ENCODE data around the gene LSMEM2. TPM values are rescaled to one million over a fixed set of nuclear protein-coding genes. Genes with fewer than 3 reads are reported as not detected.
A peak's percentile ranks its signal among the peaks of the same experiment; 100 is the strongest.

Gene LSMEM2
- total and polyA plus RNA-seq, 2 of the 8 experiments (the other 6 are each of a cell fraction or from before 2014, with no cell fraction given) = 0.58 to 0.68 TPM

DNA sequence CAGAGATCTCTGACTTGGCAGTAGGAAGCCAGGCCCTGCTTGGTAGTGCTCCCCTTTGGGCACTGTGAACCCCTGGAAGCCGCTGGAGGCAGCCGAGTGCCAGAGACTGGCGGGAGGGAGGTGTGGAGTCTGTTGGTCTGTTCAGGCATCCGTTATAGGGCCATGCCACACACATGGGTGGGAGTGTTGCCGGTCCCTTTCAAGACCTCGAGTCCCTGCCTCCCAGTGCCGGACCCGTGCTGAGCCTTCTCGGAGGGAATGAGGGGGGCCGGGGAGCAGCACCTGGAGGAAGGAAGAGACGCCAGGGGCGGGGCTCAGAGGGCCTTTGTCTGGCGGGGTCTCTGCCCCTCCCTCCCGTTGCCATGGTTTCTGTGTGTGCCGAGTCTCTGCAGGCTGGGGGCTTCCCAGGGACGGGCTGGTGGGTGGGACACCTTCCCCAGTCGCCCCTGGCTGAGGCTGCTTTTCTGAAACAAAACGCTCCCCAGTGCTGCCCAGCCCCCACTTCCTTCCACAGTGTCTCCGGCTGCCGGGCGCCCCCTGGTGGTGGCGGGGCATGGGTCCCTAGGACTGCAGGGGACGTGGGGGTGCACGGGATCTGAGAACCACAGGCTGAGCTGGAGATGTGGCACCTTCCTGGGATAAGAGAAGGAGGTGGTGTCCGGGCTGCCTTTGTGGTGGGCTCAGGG is 32.9 kb upstream of the LSMEM2 start (continued):
- TF ChIP-seq, protein P1, sequence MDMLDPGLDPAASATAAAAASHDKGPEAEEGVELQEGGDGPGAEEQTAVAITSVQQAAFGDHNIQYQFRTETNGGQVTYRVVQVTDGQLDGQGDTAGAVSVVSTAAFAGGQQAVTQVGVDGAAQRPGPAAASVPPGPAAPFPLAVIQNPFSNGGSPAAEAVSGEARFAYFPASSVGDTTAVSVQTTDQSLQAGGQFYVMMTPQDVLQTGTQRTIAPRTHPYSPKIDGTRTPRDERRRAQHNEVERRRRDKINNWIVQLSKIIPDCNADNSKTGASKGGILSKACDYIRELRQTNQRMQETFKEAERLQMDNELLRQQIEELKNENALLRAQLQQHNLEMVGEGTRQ (IDR thresholded peaks at IDR 0.05; ENCODE audit: low read length) = no peak; the same call in 1 of the 2 replicates
- TF ChIP-seq ZNF274 (IDR thresholded peaks at IDR 0.05; ENCODE audit: borderline replicate concordance, extremely low read depth, low read length) = no peak
- TF ChIP-seq RBBP5 (IDR thresholded peaks at IDR 0.05; ENCODE audit: borderline replicate concordance, low read depth, low read length) = no peak
- TF ChIP-seq BCL11A (IDR thresholded peaks at IDR 0.05; ENCODE audit: low read depth in 2 of 2, low read length in 2 of 2) = no peak
- no peak; a peak in 1 of 3 replicates for TF ChIP-seq POLR2A (IDR thresholded peaks at IDR 0.05; ENCODE audit: control extremely low read depth in 1 of 2, low read depth in 2 of 2, low read length in 2 of 2)
- no peak for TF ChIP-seq CHD1 (IDR thresholded peaks at IDR 0.05; ENCODE audit: low read depth, low read length)
- 0 out of 2 replicates have a peak, but pooled peaks have one; percentile 44 for TF ChIP-seq POU5F1 (IDR thresholded peaks at IDR 0.05; ENCODE audit: low read depth, low read length)
- peak; percentile 66; the same call in 1 of the 2 replicates for TF ChIP-seq SP1 (IDR thresholded peaks at IDR 0.05; ENCODE audit: low read depth, low read length)
- no peak for TF ChIP-seq SIRT6 (IDR thresholded peaks at IDR 0.05; ENCODE audit: low read length)
- no peak for TF ChIP-seq KDM5A (IDR thresholded peaks at IDR 0.05; ENCODE audit: low read length)
- 0 out of 2 replicates have a peak, but pooled peaks have one; percentile 53 for TF ChIP-seq SP4 (IDR thresholded peaks at IDR 0.05; ENCODE audit: low read length)
- no peak for TF ChIP-seq FOSL1 (IDR thresholded peaks at IDR 0.05; ENCODE audit: insufficient read depth, low read depth, low read length)
- no peak for TF ChIP-seq ASH2L (IDR thresholded peaks at IDR 0.05; ENCODE audit: low read length)
- peak; percentile 44; the same call in 1 of the 2 replicates for TF ChIP-seq JUND (IDR thresholded peaks at IDR 0.05; ENCODE audit: low read length)
- peak in 1 of 2 experiments; percentile 69; a peak in 1 of 3 replicates for TF ChIP-seq EP300 (IDR thresholded peaks at IDR 0.05; ENCODE audit: borderline replicate concordance in 1 of 2, low read depth in 2 of 2, low read length in 2 of 2)
- no peak for TF ChIP-seq HDAC6 (IDR thresholded peaks at IDR 0.05; ENCODE audit: low read depth, low read length)
- no peak for TF ChIP-seq BRCA1 (IDR thresholded peaks at IDR 0.05; ENCODE audit: low read depth, low read length)
- TF ChIP-seq POLR2AphosphoS5 (IDR thresholded peaks at IDR 0.05; ENCODE audit: low read depth, low read length) = no peak
- peak; percentile 62; the same call in 1 of the 2 replicates for TF ChIP-seq CREB1 (IDR thresholded peaks at IDR 0.05)
- no peak for TF ChIP-seq NRF1 (IDR thresholded peaks at IDR 0.05; ENCODE audit: low read depth, low read length)
- TF ChIP-seq GTF2F1 (IDR thresholded peaks at IDR 0.05; ENCODE audit: borderline replicate concordance, low read depth, low read length) = no peak
- TF ChIP-seq TAF1 (IDR thresholded peaks at IDR 0.05; ENCODE audit: low read depth, low read length) = no peak
- TF ChIP-seq KDM1A (IDR thresholded peaks at IDR 0.05; ENCODE audit: borderline replicate concordance, low read length) = peak; percentile 8; the same call in 1 of the 2 replicates
- TF ChIP-seq EZH2 (IDR thresholded peaks at IDR 0.05; ENCODE audit: low read depth, low read length, severe bottlenecking) = no peak
